Cardiac muscle cell (in vitro differentiated cells and primary cell): Measurements from ENCODE around the gene SNED1. TPM values are rescaled to one million over a fixed set of nuclear protein-coding genes. Genes with fewer than 3 reads are reported as not detected.
A peak's percentile ranks its signal among the peaks of the same experiment; 100 is the strongest.

Source experiments
- DNase-seq, 2 donors: peaks; one replicate each; pipeline versions ENCODE4 v3.0.0 to v3.0.0-alpha.2; 2010 to 2017; ENCODE audit warnings: low read depth in 1 of 2, low spot score in 1 of 2
- H3K27ac ChIP-seq: fragments of 200-600 bp; sonication (generic); 2 replicates; pipeline ENCODE4 v1.5.1; 2016
- H3K27me3 ChIP-seq: fragments of 200-600 bp; sonication (generic); 2 replicates; pipeline ENCODE4 v1.6.0; 2016; ENCODE audit warnings: control low read depth
- H3K36me3 ChIP-seq: fragments of 200-600 bp; sonication (generic); 2 replicates; pipeline ENCODE4 v1.5.1; 2016; ENCODE audit warnings: control low read depth
- H3K4me1 ChIP-seq: fragments of 200-600 bp; sonication (generic); 2 replicates; pipeline ENCODE4 v1.8.1; 2017; ENCODE audit warnings: low read depth, mild to moderate bottlenecking, mixed run types
- H3K4me3 ChIP-seq: fragments of 200-600 bp; sonication (generic); 2 replicates; pipeline ENCODE4 v1.5.1; 2016; ENCODE audit warnings: mild to moderate bottlenecking
- H3K9me3 ChIP-seq: fragments of 200-600 bp; sonication (generic); 2 replicates; pipeline ENCODE4 v1.5.1; 2017; ENCODE audit warnings: low read depth, mild to moderate bottlenecking, control low read depth
- polyA plus RNA-seq: library from polyadenylated mRNA; unstranded; fragments of >200 nt; fragmentation: Nextera tagmentation; extraction: Ambion mirVana; gene quantifications from 2 replicates; pipeline ENCODE4 v1.2.1, GENCODE V29; 2016
- total RNA-seq: library from RNA; depleted of rRNA; stranded (reverse); fragments of >200 nt; gene quantifications from 2 replicates; pipeline ENCODE4 v1.2.3, GENCODE V29; 2016
- TF ChIP-seq, protein P1 (sequence below): IDR thresholded peaks from 2 replicates; pipeline ENCODE4 v1.5.1; 2012; ENCODE audit warnings: low read depth, mild to moderate bottlenecking, low read length

SNED1 gene
- total and polyA plus RNA-seq, 2 experiments from 2014 or later, result 0.09 to 0.76 TPM

DNA sequence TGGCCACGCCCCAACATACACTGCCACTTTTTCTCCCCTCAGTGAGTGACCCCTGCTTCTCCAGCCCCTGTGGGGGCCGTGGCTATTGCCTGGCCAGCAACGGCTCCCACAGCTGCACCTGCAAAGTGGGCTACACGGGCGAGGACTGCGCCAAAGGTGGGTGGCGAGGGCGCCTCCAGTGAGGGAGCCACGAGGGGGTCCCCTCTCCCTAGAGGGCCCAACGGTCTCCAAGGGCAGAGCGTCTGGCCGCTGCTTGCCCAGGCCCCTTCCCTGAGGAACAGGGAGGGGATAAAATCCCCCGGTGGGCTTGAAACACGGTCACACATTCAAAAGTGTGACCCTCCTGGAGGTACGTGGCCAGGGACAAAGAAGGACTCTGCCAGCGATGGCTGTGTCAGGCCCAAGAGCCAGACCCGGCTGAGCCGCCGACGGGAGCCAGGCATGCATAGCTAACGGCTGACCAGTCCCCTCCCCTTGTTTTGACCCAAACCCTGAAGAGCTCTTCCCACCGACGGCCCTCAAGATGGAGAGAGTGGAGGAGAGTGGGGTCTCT, 66.5 kb downstream of the SNED1 start:
- Histone ChIP-seq H3K27me3 (no peaks in the 10 kb centered on the region), H3K4me3 (no peak overlapping the region), H3K9me3 (no peaks in the 10 kb centered on the region), H3K27ac (no peak overlapping the region), H3K36me3 (no peaks in the 10 kb centered on the region), H3K4me1 (no peaks in the 10 kb centered on the region)
- no peak for DNase-seq
- TF ChIP-seq, protein P1, sequence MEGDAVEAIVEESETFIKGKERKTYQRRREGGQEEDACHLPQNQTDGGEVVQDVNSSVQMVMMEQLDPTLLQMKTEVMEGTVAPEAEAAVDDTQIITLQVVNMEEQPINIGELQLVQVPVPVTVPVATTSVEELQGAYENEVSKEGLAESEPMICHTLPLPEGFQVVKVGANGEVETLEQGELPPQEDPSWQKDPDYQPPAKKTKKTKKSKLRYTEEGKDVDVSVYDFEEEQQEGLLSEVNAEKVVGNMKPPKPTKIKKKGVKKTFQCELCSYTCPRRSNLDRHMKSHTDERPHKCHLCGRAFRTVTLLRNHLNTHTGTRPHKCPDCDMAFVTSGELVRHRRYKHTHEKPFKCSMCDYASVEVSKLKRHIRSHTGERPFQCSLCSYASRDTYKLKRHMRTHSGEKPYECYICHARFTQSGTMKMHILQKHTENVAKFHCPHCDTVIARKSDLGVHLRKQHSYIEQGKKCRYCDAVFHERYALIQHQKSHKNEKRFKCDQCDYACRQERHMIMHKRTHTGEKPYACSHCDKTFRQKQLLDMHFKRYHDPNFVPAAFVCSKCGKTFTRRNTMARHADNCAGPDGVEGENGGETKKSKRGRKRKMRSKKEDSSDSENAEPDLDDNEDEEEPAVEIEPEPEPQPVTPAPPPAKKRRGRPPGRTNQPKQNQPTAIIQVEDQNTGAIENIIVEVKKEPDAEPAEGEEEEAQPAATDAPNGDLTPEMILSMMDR, result no peak

DNA sequence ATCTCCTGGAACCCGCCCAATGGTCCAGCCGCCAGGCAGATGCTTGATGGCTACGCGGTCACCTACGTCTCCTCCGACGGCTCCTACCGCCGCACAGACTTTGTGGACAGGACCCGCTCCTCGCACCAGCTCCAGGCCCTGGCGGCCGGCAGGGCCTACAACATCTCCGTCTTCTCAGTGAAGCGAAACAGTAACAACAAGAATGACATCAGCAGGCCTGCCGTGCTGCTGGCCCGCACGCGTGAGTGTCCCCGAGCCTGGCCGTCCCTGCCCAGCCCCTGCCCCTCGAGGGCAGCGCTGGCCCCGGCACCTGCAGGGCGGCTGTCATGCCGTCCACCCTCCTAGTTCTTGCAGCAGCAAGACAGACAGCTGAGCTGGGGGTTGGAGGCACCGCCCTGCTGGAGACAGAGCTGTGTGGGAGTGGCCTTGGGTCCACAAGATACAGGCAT, 67.0 kb downstream of the SNED1 start:
- H3K4me1 ChIP-seq, result no peaks in the 10 kb centered on the region
- no peak overlapping the region for H3K4me3 ChIP-seq
- TF ChIP-seq, protein P1, result no peak
- no peaks in the 10 kb centered on the region for H3K9me3 ChIP-seq
- no peak overlapping the region for H3K27ac ChIP-seq
- H3K36me3 ChIP-seq, result no peaks in the 10 kb centered on the region
- no peak for DNase-seq
- H3K27me3 ChIP-seq, result no peaks in the 10 kb centered on the region

DNA sequence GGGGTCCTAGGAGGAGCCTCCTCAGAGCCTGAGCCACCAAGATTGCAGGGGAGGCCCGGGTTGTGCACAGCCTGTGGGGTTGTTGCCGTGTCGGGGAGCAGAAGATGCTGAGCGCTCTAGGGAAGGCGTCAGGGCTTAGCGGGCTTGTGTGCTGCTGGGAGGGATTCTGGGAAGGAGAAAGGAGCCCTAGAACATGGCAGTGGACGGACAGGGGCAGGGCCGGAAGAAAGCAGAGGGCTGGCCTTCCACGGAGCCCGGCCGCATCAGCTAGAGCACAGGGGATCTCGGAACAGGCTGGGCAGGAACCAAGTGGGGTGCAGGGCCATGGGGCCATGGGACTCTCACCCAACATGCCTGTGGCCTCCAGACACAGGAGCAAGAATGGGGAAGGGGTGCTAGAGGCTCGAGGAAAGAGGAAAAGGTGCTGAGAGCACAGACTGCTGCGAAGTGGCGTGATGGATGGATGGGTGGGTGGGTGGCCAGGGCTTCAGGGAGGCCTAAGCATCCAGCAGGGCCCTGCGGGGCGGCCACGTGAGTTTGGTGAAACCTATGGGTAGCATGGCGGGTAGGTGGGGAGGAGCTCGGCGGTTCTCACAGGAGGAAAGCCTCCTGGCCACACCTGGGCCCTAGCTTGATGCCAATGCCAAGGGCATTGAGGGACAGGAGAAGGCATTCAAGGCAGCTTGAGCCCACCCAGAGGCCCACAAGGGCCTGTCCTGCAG, 67.9 kb downstream of the SNED1 start:
- no peaks in the 10 kb centered on the region for H3K27me3 ChIP-seq
- H3K4me1 ChIP-seq, result no peaks in the 10 kb centered on the region
- TF ChIP-seq, protein P1, result no peak
- H3K27ac ChIP-seq, result no peak overlapping the region
- H3K36me3 ChIP-seq, result no peaks in the 10 kb centered on the region
- H3K4me3 ChIP-seq, result no peak overlapping the region
- no peaks in the 10 kb centered on the region for H3K9me3 ChIP-seq
- no peak for DNase-seq

DNA sequence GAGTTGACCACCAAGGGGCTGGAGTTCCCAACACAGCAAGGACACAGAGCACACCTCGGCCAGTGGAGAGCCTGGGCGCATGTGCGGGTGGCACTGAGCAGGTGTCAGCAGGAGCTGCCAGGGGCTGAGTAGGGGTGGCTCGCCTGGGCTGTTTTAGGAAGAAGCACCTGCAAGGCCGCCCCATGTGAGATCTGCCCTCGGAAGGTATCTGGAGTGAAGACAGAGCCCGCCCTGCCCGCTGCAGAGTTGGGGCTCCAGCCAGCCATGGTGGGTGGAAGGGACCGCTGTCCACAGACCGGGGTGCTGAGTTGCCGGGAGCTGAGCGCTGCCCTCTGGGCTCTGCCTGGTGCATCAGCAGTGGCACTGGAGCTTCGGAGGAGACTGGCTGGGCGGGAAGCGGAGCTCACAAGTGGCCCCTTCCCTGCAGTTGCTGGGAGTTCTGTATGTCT, 68.5 kb downstream of the SNED1 start:
- Histone ChIP-seq H3K27ac (no peak overlapping the region), H3K36me3 (no peaks in the 10 kb centered on the region), H3K9me3 (no peaks in the 10 kb centered on the region), H3K4me3 (no peak overlapping the region), H3K27me3 (no peaks in the 10 kb centered on the region), H3K4me1 (no peaks in the 10 kb centered on the region)
- TF ChIP-seq, protein P1, result no peak
- peak; percentile 22 to 72 for DNase-seq

DNA sequence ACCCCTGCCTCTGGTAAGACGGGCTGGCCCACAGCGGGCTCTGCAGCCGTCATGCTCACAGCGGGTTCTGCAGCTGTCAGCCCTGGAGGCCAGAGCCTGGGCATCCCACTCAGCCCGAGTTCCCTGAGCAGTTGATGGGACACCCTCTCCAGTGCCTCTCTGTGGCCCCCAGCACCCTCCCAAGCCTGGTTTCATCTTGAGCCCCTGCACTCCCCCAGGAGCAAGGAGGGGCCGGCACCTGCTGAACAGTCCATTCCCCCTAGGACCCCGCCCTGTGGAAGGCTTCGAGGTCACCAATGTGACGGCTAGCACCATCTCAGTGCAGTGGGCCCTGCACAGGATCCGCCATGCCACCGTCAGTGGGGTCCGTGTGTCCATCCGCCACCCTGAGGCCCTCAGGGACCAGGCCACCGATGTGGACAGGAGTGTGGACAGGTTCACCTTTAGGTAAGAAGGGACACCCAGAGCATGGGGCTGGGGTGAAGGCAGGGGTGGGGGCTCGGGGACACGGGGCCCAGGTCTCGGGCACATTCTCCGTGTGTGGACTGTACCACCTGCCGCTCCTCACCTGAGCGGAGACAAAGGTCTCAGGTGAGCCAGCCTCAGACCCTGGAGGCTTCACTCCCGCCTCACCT, 69.2 kb downstream of the SNED1 start:
- Histone ChIP-seq H3K4me3 (no peak overlapping the region), H3K4me1 (no peaks in the 10 kb centered on the region), H3K27ac (no peak overlapping the region), H3K36me3 (no peaks in the 10 kb centered on the region), H3K9me3 (no peaks in the 10 kb centered on the region), H3K27me3 (no peaks in the 10 kb centered on the region)
- TF ChIP-seq, protein P1, result no peak
- DNase-seq, result no peak
